Breast epithelium (tissue), 3 donors: ENCODE data around the gene SMIM24.

Experiments used
- CTCF ChIP-seq, 3 donors: fragments of 450-650 bp; IDR thresholded peaks; one replicate each; pipeline ENCODE4 v1.5.1; 2016 to 2017; ENCODE audit warnings: antibody characterized with exemption in 3 of 3, mild to moderate bottlenecking in 3 of 3, moderate library complexity in 3 of 3
- POLR2A ChIP-seq: fragments of 450-650 bp; IDR thresholded peaks from one replicate; pipeline ENCODE4 v1.6.1; 2016; ENCODE audit warnings: antibody characterized with exemption, mild to moderate bottlenecking, moderate library complexity

DNA sequence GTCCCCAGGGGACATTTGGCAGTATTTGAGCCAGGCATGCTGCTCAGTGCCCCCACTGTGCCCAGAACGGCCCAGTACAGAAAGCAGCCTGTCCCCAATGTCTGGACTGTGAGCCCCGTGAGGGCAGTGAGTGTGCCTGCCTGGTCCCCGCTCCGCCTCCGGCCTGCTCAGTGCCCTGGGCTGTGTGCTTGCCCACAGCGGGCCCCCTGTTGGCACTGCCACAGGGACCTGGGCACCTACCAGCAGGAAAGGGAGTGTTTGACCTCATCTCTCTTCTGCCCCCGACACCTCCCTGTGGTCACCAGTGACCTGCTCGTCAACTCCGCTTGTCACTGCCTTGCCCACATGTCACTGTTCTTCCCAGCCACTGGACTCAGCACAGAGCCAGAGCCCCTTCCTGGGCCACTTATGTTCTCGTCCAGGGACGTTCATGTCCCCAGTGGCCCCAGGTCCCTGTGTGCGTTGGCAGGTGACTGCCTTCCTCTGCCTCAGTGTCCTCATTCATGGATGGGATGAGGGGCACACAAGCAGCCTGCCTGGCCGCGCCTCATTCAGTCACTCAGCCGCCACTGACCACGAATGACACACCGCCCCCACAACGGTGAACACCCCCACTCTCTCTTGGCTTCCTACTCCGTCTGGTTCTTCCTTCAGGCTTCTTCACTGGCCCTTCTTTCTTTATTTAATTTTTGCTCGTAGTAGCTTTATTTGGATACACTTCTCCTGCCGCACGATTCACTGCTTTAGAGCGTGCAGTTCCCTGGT is 28.6 kb upstream of the SMIM24 start:
- TF ChIP-seq POLR2A (no peak), CTCF (IDR thresholded peaks at IDR 0.05) (no peak)
